BJ (cell line): ENCODE results near the gene ZNF496. TPM values are rescaled to one million over a fixed set of nuclear protein-coding genes. Genes with fewer than 3 reads are reported as not detected.
"Not testable (repeated sequence)": the region's sequence is repeated elsewhere in the genome, so short reads cannot be mapped to it uniquely, and the experiment has no call there.

Experiments used
- CTCF ChIA-PET: fragments of 350-600 bp; formaldehyde crosslinking; extraction: SDS; loops from one replicate; lab custom pipeline; 2021; ENCODE audit warnings: antibody characterized with exemption, inconsistent platforms; lab: Yijun Ruan, JAX
- POLR2A ChIA-PET: fragments of 300-600 bp; sonication (Branson Sonifier 250); formaldehyde crosslinking; extraction: SDS; loops from one replicate; lab custom pipeline; 2021; ENCODE audit warnings: antibody characterized with exemption; lab: Charles Lee
- DNase-seq: peaks from one replicate; pipeline ENCODE4 v3.0.0-alpha.2; 2011; ENCODE audit warnings: low read depth
- H3K27me3 ChIP-seq: 2 replicates; pipeline ENCODE4 v1.6.0; 2011; ENCODE audit warnings: low read length; ENCODE audit not compliant: control insufficient read depth, insufficient read depth
- H3K36me3 ChIP-seq: 2 replicates; pipeline ENCODE4 v1.5.1; 2011; ENCODE audit warnings: low read length; ENCODE audit not compliant: control insufficient read depth, insufficient read depth
- H3K4me3 ChIP-seq: 2 replicates; pipeline ENCODE4 v1.5.1; 2011; ENCODE audit warnings: low read depth, mild to moderate bottlenecking, control low read depth, low read length
- polyA plus RNA-seq: library from polyadenylated mRNA; depleted of rRNA; stranded (reverse); fragments of >200 nt; gene quantifications from 2 replicates; pipeline ENCODE4 v1.2.3, GENCODE V29; 2011
- TF ChIP-seq, protein P1 (sequence below): IDR thresholded peaks from 2 replicates; pipeline ENCODE4 v1.5.1; 2011; ENCODE audit warnings: low read depth, mild to moderate bottlenecking, control low read depth, inconsistent platforms, low read length, moderate library complexity; ENCODE audit not compliant: insufficient read depth

The ZNF496 gene
- polyA plus RNA-seq, 1 experiment = 17.8 TPM

GRCh38 chr1:247357052-247357780 is 25.5 kb upstream of the ZNF496 start:
- ChIA-PET CTCF (interaction anchor here (1.2 kb wide), 1 partner anchor 15 kb away, joined by 4 read pairs; no protein-coding TSS in a partner anchor), POLR2A (no interaction called here)
- DNase-seq = no peak
- Histone ChIP-seq H3K27me3 (no peaks in the 10 kb centered on the region), H3K36me3 (no peaks in the 10 kb centered on the region), H3K4me3 (no peak overlapping the region)
- TF ChIP-seq, protein P1, sequence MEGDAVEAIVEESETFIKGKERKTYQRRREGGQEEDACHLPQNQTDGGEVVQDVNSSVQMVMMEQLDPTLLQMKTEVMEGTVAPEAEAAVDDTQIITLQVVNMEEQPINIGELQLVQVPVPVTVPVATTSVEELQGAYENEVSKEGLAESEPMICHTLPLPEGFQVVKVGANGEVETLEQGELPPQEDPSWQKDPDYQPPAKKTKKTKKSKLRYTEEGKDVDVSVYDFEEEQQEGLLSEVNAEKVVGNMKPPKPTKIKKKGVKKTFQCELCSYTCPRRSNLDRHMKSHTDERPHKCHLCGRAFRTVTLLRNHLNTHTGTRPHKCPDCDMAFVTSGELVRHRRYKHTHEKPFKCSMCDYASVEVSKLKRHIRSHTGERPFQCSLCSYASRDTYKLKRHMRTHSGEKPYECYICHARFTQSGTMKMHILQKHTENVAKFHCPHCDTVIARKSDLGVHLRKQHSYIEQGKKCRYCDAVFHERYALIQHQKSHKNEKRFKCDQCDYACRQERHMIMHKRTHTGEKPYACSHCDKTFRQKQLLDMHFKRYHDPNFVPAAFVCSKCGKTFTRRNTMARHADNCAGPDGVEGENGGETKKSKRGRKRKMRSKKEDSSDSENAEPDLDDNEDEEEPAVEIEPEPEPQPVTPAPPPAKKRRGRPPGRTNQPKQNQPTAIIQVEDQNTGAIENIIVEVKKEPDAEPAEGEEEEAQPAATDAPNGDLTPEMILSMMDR = no peak

- H3K36me3 ChIP-seq, DNase-seq, POLR2A ChIA-PET, H3K27me3 ChIP-seq, H3K4me3 ChIP-seq: not testable (repeated sequence)
- CTCF ChIA-PET = interaction anchor here (0.9 to 1.1 kb wide), 2 partner anchors 19 to 38 kb away, joined by 3 to 6 read pairs; no protein-coding TSS in a partner anchor
Observed at GRCh38 chr1:247355160-247355559, 23.5 kb upstream of the ZNF496 start.

DNA sequence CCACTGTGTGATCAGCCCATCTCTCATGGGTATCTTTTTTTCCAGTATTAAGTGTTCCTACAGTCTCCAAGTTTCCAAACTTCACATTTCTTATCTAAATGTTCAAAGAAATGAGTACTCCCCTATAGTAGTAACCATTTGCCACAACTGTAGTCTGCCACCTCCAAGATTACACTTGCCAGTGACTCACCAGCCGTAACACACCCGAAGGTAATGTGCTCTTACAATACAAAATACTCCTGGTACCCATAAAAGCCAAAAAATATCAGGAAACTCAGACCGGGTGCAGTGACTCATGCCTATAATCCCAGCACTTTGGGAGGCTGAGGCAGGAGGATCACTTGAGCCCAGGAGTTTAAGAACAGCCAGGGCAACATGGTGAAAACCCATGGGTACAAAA is 20.5 kb upstream of the ZNF496 start:
- POLR2A ChIA-PET = no interaction called here
- no peaks in the 10 kb centered on the region for H3K36me3 ChIP-seq
- H3K27me3 ChIP-seq = no peaks in the 10 kb centered on the region
- H3K4me3 ChIP-seq = no peak overlapping the region
- CTCF ChIA-PET = interaction anchor here (1.2 kb wide), 1 partner anchor 21 kb away, joined by 3 read pairs; no protein-coding TSS in a partner anchor
- DNase-seq = no peak
- TF ChIP-seq, protein P1 = no peak

GRCh38 chr1:247350587-247350986 is 18.9 kb upstream of the ZNF496 start:
- Histone ChIP-seq H3K4me3 (no peak overlapping the region), H3K36me3 (no peaks in the 10 kb centered on the region), H3K27me3 (no peaks in the 10 kb centered on the region)
- TF ChIP-seq, protein P1 = no peak
- ChIA-PET POLR2A (no interaction called here), CTCF (interaction anchor here (0.6 to 0.7 kb wide), 2 partner anchors 18 to 787 kb away, joined by 3 read pairs; no protein-coding TSS in a partner anchor)
- DNase-seq = no peak

DNA sequence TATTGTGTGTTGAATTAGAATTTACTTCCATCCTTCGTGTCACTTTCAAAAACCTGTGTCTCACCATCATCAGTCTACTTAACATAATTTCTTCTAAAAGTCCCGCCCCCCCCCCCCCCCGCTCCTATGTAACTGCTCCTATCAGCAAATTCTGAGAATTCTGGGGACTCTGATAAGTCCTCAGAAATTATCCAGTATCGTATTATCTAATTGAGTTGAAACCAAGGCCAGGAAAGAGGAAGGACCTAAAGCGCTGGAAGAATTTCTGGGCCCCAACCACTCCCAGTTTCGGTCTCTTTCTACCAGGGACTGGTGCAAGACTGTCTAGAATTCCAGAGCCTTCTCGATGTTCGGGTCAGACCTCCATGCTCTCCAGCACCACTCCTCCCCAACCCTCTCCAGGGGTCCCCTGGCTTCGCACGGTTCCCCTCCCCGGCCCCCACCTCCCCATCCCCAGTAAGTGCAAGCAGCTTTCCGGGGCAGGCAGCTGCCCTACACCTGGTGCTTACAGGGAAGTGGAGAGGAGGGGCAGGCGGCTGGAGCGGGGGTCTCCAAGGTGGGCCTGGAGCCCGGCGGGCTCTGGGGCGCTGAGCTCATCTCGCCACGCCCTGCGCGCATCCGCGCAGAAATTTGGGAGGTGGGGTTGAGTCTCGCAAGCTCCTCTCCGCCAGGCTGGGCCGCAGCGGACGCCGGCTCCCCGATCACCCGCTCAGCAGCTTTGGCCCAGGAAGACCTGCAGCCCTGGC is 16.0 kb upstream of the ZNF496 start:
- ChIA-PET POLR2A (no interaction called here), CTCF (no interaction called here)
- Histone ChIP-seq H3K4me3 (no peak overlapping the region; the same call in 1 of the 2 replicates), H3K36me3 (no peaks in the 10 kb centered on the region), H3K27me3 (no peaks in the 10 kb centered on the region)
- TF ChIP-seq, protein P1 = no peak
- DNase-seq = no peak
